NT2/D1 (cell line): Measurements from ENCODE around the gene PPIH.

Experiments
- SUZ12 ChIP-seq: IDR thresholded peaks from 2 replicates; pipeline ENCODE4 v1.6.1; 2011; ENCODE audit not compliant: insufficient read length, insufficient read depth; ENCODE audit errors: extremely low read depth
- YY1 ChIP-seq: IDR thresholded peaks from 2 replicates; pipeline ENCODE4 v1.6.1; 2011; ENCODE audit not compliant: insufficient read length, insufficient read depth
- ZNF274 ChIP-seq: IDR thresholded peaks from 2 replicates; pipeline ENCODE4 v1.6.1; 2011; ENCODE audit warnings: mild to moderate bottlenecking, low read depth, low read length

DNA sequence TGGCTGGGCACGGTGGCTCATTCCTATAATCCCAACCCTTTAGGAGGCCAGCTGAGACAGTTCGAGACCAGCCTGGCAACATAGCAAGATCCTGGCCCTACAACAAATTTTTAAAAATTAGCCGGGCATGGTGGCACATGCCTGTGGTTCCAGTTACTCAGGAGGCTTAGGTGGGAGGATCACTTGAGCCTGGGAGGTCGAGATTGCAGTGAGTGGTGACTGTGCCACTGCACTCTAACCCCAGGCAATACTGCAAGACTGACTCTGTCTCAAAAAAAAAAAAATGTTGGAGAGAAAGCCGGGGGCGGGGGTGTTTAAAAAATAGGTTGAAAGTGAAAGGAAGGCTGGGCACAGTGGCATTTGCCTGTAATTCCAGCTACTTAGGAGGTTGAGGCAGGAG, 65.3 kb downstream of the PPIH start:
- TF ChIP-seq ZNF274 (no peak), YY1 (no peak), SUZ12 (no peak)
